DMS114 treated with DMSO at 0.1 percent for 48 hours (cell line): ENCODE results near the gene PARG.
"Not testable (repeated sequence)": the region's sequence is repeated elsewhere in the genome, so short reads cannot be mapped to it uniquely, and the experiment has no call there.

ENCODE experiments used
- DNase-seq: peaks from one replicate; lab custom pipeline; 2025; ENCODE audit not compliant: unreplicated experiment; lab: John Stamatoyannopoulos, UW

PARG gene

DNA sequence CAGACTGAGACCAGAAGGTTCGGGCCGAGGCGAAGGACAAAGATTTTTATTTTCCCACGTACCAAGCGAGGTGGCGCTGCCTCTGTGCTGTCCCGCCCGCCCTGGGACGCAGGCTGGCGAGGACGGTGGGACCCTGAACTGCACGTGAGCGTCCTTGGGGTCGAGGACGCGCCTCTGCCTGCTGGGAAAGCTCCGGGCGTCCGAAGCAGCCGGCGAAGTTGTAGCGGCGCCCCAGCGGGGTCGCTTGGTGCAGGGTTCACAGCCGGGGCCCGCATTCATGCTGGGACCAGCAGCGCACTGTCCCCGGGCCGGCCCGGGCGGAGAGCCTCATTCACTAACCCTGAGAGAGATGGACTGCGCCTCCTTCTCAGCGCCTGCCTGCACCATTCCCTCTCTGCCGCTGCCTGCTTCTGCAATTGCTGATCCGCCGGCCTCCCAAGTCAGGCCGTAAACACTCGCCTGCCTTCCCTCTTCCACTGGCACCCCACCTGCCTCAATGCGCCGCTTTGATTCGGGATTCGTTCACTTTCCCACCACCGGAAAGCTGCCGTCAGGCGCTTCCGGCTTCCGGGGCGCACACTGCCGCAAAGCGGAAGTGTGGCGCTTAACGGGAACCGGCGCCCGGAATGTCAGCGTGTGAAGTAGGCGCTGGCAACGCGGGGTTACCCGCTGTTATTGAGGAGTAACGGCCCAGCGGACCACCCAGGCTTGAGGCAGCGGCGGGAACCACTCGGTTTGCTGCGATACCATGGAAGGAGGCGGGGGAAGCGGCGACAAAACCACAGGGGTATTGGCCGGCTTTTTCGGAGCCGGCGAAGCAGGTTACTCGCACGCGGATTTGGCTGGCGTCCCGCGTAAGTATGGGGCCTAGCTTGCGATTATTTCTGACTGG, at the start of gene PARG, which contains the start of gene TIMM23B:
PARG (minus strand) TSS at position 581 of the 892 bp plus-strand sequence; CDS start at position 279, 302 bp downstream.
TIMM23B (plus strand) TSS at position 607 of the 892 bp plus-strand sequence; CDS start at position 749, 142 bp downstream.
- DNase-seq, result peak; percentile 80

DNA sequence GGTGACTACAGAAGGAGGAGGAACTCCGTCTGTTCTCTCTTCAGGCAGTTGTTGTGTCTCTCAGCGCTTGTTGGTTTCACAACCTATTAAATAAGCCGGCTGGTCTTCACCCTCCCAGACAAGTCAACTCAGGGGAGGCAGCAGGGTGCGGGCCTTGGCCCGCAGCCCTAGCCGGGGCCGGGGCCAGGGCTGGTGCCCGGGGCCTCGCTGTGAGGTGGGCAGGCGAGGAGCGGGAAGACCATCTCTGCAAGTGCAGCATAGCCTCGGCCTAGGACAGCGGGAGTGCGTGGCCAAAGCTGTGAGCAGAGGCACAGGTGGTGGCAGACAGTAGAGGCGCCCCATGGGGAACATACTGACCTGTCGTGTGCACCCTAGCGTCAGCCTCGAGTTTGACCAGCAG, 46.5 kb upstream of the PARG start, which contains the start of gene AGAP6:
AGAP6 (plus strand) TSS at position 31 of the 400 bp plus-strand sequence; CDS start at position 341, 310 bp downstream.
- not testable (repeated sequence) for DNase-seq

DNA sequence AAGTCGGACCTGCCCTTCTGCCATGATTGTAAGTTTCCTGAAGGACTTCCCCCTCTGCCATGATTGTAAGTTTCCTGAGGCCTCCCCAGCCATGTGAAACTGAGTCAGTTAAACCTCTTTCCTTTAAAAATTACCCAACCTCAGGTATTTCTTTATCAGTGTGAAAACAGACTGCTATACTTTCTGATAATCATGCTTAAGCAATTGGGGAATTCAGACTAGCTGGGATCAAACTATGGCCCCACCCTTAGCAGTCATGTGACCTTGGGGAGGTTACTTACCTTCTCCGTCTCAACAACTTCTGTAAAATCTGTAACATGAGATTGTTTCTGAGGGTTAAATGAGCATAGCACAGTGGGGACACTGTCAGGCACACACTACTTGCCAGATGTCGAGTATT, 45.4 kb upstream of the PARG start:
- not testable (repeated sequence) for DNase-seq

DNA sequence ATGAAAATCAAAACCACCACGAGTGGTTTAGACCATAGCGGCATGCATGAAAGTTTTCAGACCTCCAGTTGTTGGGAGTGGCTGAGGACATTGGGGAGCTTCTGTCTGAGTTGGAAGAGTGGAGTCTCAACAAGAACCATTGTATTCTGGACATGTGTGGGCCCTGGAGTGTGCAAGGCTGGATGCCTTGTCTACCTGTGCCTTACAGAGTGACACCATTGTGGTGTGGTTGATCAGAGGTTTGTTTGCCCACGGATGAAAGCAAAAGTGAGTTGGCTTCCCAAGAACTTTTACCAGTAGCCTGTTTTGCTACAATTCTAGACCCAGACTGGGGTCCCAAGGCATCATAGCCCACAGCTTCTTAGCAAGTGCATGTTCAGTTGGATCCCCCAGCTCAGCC, 35.9 kb upstream of the PARG start:
- not testable (repeated sequence) for DNase-seq

DNA sequence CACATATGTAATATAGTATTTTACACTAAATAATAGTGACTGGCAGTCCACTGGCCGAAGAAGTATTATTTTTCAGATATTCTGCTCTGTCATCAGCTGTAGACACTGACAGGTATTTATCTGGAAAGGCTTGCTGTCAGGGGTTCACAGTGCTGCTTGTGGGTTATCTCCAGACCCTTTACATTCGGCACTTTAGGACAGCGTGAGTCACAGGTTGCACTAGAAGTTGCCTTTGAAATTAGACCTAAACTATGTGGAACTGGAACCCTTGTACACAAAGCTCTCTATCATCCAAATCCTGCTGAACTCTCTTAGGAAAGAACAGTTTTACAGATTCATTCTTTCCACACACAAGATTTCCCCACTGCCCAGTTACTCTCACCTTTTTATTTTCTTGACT, 30.3 kb upstream of the PARG start:
- DNase-seq, result not testable (repeated sequence)

DNA sequence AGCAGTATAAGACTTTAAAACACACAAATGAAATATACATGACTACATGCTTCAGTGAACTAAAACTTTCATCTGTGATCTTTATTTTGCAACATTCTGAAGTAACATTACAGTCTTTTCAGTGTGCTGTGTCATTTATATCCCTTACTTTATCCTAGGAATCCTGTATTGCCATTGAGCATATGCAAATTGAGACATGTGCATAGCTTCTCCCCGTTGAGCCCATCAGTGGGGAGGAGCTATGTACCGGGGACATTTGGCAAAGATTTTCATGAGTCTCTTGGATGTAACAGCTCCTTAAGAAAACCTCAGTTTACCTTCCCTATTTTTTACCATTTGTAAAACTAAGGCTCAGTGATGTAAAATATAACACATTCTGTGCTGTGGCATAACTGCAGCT, 29.6 kb upstream of the PARG start:
- not testable (repeated sequence) for DNase-seq

DNA sequence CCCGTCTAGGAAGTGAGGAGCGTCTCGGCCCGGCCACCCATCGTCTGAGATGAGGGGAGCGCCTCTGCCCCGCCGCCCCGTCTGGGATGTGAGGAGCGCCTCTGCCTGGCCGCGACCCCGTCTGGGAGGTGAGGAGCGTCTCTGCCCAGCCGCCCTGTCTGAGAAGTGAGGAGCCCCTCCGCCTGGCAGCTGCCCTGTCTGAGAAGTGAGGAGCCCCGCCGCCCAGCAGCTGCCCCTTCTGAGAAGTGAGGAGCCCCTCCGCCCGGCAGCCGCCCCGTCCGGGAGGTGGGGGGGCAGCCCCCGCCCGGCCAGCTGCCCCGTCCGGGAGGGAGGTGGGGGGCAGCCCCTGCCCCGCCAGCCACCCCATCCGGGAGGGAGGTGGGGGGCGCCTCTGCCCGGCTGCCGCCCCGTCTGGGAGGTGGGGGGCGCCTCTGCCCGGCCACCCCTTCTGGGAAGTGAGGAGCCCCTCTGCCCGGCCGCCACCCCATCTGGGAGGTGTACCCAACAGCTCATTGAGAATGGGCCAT, 28.6 kb upstream of the PARG start:
- DNase-seq, result not testable (repeated sequence)

DNA sequence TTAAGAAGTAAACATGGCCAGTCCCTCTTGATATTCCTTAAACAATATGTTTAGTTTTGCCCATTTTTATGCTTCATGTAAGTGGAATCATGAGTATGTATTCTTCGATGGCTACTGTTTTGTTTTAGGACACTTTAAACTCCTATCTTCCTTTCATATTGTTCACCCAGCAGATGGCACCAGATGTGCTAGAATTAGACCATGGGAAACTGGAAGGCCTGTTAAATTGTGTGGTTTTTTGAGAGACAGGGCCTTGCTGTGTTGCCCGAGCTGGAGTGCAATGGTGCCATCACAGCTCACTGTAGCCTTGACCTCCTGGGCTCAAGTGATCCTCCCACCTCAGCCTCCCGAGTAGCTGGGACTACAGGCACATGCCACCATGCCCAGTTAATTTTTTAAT, 11.3 kb upstream of the PARG start:
- peak; percentile 15 for DNase-seq

DNA sequence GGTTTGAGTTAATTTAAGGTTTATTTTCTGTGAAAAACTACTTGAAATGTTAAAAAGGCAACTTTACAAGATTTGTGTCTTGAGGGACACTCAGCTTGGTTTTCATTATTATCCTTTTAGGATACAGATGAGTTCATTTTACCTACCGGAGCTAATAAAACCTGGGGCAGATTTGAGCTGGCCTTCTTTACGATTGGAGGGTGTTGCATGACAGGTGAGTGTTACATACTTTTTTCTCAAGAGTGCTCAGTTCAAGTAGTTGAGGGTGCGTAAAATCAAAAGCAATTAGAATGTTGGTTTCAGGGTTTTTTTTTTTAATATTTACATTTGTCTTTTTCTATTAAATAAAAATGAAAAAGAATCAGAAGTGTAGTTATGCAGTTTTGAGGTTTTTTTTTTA, 10.2 kb upstream of the PARG start:
- not testable (repeated sequence) for DNase-seq

DNA sequence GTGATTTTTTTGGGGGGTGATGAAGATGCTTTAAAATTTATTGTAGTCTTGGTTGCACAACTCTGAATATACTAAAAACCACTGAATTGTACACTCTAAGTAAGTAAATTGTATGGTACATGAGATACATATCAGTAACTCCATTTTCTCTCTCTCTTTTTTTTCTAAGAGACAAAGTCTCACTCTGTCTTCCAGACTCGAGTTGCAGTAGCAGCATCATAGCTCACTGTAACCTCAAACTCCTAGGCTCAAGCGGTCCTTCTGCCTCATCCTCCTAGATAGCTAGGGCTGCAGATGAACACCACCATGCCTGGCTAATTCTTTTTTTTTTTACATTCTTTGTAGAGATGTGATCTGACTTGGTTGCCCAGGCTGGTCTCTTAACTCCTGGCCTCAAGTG, 6.9 kb upstream of the PARG start:
- not testable (repeated sequence) for DNase-seq

DNA sequence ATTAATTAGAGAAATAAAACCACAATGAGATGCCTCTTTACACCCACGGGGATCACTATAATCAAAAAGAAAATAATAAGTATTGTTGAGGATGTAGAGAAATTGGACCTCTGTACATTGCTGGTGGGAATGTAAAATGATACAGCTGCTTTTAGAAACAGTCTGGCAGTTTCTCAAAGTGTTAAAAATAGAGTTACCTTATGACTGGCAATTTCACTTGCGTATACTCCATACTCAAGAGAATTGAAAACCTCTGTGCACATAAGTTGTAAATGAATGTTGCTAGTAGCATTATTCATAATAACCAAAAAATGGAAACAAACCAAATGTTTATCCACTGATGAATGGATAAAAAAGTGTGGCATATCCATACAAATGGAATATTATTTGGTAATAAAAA, 6.3 kb upstream of the PARG start:
- not testable (repeated sequence) for DNase-seq

DNA sequence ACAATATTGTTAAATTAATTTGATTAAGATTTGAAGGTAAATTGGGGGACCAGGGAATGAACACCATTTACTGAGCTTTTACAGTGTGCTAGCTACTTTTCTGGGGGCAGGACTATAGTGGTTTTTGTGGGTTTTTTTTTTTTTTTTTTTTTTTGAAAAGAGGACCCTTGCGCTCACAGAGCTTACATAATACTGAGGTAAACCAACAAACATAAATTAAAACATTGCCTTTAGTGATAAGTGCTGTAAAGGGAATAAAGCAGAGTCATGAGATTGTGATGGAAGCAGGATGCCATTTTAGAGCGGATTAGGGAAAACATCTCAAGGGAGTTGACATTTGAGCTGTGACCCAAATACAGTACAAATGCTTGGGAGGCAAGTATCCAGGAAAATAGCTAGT, 1.8 kb upstream of the PARG start:
- not testable (repeated sequence) for DNase-seq

DNA sequence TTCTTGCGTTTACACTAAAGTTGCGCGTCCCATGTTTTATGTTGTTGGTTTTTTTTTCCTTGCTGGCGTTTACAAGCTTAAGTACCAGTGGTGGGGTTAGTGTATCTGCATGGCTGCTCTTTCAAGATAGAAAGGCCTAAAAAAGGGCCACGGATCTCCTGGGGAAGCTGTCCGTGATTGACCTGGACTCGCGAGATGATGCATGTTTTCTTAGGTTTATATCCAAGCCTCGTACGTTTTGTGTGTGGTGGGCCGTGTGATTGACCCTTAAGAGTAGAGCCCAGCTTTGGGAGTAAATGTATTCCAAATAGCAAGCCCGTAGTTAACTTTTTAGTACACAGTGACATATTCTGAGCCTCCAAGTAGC, 495 bp upstream of the PARG start:
- not testable (repeated sequence) for DNase-seq

DNA sequence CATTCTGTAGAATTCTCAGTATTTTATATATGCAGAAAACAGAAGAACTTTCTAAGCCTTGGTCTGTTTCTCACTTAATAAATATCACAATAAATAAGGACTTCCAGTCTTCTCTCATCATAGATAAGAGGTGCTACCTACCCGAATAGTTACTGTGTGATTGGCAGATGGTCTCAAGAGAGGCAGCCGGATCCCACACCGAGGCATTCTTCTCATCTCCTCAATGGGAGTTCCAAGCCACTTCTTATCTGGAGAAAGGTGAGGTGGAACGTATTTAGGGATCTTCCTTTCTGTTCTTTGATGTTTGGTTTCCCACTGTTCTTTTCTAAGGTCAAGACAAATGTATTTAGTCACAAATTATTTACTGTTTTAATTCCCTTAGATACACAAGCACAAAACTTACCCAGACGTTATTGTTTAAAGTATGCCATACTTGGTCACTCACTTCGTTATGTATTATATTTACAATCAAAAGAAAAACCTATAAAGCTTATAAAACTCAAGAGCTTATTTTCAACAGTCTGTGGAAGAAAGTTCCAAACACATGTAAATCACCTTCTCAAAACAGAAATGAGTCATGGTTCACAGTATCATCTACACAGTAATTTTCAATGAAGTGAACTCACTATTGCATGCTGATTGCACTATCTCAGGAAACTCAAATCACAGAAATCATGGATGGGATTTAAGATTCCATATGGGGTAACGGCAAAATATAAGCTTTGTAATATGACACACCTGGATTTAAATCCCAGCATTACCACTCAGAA, 9.7 kb downstream of the PARG start:
- DNase-seq, result not testable (repeated sequence)

DNA sequence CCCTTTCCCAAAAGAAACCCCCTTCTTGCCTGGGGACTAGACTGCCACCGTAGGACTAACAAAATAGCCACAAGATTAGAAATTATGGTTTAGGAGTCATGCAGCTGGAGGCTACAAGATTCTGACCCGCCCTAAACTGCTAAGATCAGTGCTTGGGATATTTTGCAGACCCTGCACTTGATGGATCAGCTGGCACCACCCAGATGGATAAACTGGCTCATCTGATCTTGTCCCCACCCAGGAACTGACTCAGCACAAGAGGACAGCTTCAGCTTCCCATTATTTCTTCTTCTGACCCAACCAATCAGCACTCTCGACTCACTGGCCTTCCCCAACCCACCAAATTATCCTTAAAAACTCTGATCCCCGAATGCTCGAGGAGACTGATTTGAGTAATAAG, 10.6 kb downstream of the PARG start:
- DNase-seq, result not testable (repeated sequence)

DNA sequence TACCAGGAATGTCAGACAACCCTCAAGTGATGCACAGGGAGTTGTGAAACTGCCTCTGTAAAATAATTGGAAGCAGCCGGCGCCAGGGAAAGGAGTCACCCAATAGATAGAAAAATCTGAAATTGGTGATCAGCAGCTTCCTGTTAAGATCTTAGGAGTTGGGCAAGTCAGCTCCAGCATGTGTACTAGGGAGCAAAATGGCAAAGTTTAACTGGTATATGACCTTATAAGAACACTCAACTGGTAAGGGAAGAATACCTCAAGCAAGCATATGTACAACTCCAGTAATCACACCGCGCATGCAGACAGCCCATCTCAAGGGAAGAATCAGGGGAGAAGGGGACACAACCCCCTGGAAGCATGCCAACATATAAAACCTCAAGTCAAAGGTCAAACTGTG, 18.3 kb downstream of the PARG start:
- DNase-seq, result not testable (repeated sequence)

DNA sequence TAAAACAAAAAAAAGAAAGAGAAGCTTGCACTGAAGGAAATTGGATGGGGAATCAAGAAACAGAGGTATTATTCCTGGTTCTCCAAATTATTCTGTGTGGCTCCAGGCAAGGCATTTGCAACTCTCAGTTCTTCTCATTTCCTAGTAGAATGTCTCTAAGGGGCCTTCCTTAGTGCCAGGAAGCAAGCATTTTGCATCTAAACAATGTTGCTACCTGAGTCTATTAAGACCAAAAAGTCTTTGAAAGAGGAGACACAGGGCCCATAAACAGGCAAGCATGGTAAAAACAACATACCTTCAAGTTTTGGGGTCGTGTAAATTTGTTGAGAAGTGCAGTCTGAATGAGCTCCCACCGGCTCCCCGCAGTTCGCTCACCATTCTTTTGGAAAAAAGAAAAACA, 19.8 kb downstream of the PARG start:
- DNase-seq, result not testable (repeated sequence)

DNA sequence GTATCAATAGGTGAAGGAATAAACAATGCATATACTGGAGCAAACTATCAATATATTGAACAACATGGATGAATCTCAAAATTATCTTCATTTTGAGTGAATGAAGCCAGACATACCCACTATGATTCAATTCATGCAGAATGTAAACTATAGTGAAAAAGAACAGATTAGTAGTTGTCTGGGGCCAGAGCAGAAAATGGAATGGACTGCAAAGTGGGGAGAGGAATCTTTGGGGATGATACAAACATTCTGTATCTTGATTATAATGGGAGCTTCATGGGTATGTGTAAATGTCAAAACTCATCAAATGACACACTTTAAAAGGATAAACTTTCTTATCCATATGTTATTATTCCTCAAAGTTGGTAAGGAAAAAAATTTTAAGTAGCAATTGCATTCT, 23.9 kb downstream of the PARG start:
- DNase-seq, result not testable (repeated sequence)

DNA sequence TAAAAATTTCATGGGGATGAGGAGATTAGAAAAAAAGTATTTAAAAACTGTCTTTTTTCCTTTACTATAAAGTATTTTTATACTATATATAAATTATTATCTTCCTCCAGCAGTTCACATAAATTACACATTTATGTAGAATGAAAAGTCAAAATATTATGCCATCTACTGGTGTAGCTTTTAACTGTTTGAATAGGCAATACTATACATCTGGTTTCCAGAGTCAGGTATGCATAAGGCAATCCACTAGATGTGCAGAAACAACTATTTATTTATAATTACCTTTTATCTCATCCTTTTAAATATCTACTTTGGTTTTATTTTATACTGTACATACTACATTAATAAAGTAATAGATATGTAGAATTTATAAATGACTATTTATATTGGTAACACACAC, 25.4 kb downstream of the PARG start:
- not testable (repeated sequence) for DNase-seq

DNA sequence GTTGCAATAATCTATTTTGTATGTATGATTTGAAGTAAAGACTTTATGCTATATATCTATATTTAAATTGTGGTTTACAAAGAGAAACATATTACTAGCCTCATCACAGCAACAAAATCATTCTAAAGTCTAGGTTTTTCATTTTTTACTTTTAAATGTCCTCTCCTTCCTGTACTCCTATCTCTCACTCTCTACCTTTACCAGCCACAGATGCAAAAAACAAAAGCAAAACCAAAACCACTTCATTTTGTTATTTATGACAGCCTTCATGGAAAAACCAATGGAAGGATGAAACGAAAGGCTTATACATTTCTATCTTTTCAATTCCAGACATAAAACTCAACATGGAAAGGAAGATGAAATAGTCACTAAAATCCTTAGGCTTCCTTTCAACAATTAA, 31.5 kb downstream of the PARG start:
- DNase-seq, result not testable (repeated sequence)

DNA sequence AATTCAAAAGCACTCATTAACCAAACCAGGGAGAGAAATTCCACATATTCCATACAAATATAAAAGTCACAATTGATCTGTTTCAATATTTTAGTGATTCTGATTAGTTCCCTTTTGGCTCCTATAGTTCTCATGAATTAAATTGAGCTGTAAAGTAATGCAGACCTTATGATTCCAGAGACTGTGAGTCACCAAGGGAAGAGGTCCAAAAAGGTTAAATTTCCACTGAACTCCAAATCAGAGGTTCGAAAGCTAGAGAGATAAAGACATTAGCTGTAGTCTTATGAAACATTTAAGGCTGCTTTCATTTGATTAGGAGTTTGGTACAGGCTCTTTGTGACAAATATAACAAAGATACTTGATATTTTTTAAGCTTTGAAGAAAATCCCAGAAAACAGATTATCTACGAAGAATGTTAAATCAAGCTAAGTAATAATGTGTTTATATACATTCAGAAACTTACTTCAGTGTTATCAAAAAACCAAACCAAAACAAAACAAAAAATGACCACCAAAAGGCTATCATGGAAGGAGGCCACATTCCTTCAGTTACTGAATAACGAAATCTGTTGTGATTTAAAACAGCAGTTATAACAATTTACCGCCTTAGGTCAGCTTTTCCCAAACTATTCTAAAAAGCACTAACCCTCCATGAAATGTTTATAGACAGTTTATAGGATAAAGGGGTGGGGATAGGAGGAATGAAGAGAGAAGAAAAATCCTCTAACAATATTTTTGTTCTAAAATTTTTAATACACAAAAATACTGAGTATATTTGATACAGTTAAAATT, 33.3 kb downstream of the PARG start:
- not testable (repeated sequence) for DNase-seq
